Hepatocyte (in vitro differentiated cells): ENCODE measurements around the gene BEST1. TPM values are rescaled to one million over a fixed set of nuclear protein-coding genes. Genes with fewer than 3 reads are reported as not detected.

ENCODE experiments used
- DNase-seq: peaks from one replicate; pipeline ENCODE4 v3.0.0-alpha.2; 2016; ENCODE audit warnings: low spot score
- H2AFZ ChIP-seq: fragments of 200-600 bp; sonication (generic); 2 replicates; pipeline ENCODE4 v1.6.0; 2016; ENCODE audit warnings: antibody characterized with exemption, mild to moderate bottlenecking
- H3K27ac ChIP-seq: fragments of 200-600 bp; sonication (generic); 2 replicates; pipeline ENCODE4 v1.5.1; 2016; ENCODE audit warnings: mild to moderate bottlenecking
- H3K27me3 ChIP-seq: fragments of 200-600 bp; sonication (generic); 2 replicates; pipeline ENCODE4 v1.6.1; 2016
- H3K36me3 ChIP-seq: fragments of 200-600 bp; sonication (generic); replicated peaks from 2 replicates; pipeline ENCODE4 v1.5.1; 2016; ENCODE audit warnings: low read depth; ENCODE audit not compliant: insufficient read depth
- H3K4me1 ChIP-seq: fragments of 200-600 bp; sonication (generic); 2 replicates; pipeline ENCODE4 v1.5.1; 2016; ENCODE audit warnings: mild to moderate bottlenecking, moderate library complexity; ENCODE audit not compliant: insufficient read depth
- H3K4me2 ChIP-seq: fragments of 200-600 bp; sonication (generic); 2 replicates; pipeline ENCODE4 v1.6.0; 2016
- H3K4me3 ChIP-seq: fragments of 200-600 bp; sonication (generic); 2 replicates; pipeline ENCODE4 v1.5.1; 2016; ENCODE audit warnings: mild to moderate bottlenecking
- H3K79me2 ChIP-seq: fragments of 200-600 bp; sonication (generic); 2 replicates; pipeline ENCODE4 v1.6.0; 2017; ENCODE audit warnings: mild to moderate bottlenecking
- H3K9me2 ChIP-seq: fragments of 200-600 bp; sonication (generic); replicated peaks from 2 replicates; pipeline ENCODE4 v1.6.0; 2017; ENCODE audit warnings: mild to moderate bottlenecking; ENCODE audit not compliant: insufficient read depth
- H3K9me3 ChIP-seq: fragments of 200-600 bp; sonication (generic); 2 replicates; pipeline ENCODE4 v1.5.1; 2016; ENCODE audit warnings: low read depth, mild to moderate bottlenecking
- H4K20me1 ChIP-seq: fragments of 200-600 bp; sonication (generic); 2 replicates; pipeline ENCODE4 v1.6.0; 2016; ENCODE audit warnings: mild to moderate bottlenecking; ENCODE audit not compliant: insufficient read depth, poor library complexity, severe bottlenecking
- CTCF ChIP-seq: fragments of 200-600 bp; sonication (generic); IDR thresholded peaks from 2 replicates; pipeline ENCODE4 v1.5.1; 2016; ENCODE audit warnings: antibody characterized with exemption, mild to moderate bottlenecking; ENCODE audit not compliant: poor library complexity
- EZH2 ChIP-seq: fragments of 200-600 bp; sonication (generic); IDR thresholded peaks from 2 replicates; pipeline ENCODE4 v1.6.1; 2016; ENCODE audit warnings: antibody characterized with exemption, mild to moderate bottlenecking, borderline replicate concordance
- EZH2phosphoT487 ChIP-seq: fragments of 200-600 bp; sonication (generic); IDR thresholded peaks from one replicate; pipeline ENCODE4 v1.6.1; 2018; ENCODE audit warnings: antibody characterized with exemption, mild to moderate bottlenecking, low read depth, moderate library complexity; ENCODE audit not compliant: unreplicated experiment, severe bottlenecking
- WGBS: methylation state at CpG from one replicate; pipeline ENCODE4 v1.1.6; 2016; ENCODE audit warnings: low lambda C conversion rate; ENCODE audit errors: missing lambda C conversion rate; 5-methylcytosine and 5-hydroxymethylcytosine counted together
- polyA plus RNA-seq: library from polyadenylated mRNA; unstranded; fragments of >200 nt; fragmentation: Nextera tagmentation; extraction: Ambion mirVana; gene quantifications from 2 replicates; pipeline ENCODE4 v1.2.1, GENCODE V29; 2016
- total RNA-seq: library from RNA; depleted of rRNA; stranded (reverse); fragments of >200 nt; gene quantifications from 2 replicates; pipeline ENCODE4 v1.2.3, GENCODE V29; 2014

BEST1 gene
- total and polyA plus RNA-seq, 2 experiments from 2014 or later, result 3.5 to 5.7 TPM

- H3K79me2 ChIP-seq, result no peaks in the 10 kb centered on the region
- no peak for DNase-seq
- TF ChIP-seq EZH2phosphoT487, result no peak
- TF ChIP-seq CTCF, result no peak
- TF ChIP-seq EZH2, result no peak
- H2AFZ ChIP-seq, result no peak overlapping the region
- no peaks in the 10 kb centered on the region for H3K9me2 ChIP-seq
- H3K27me3 ChIP-seq, result no peaks in the 10 kb centered on the region
- H3K4me2 ChIP-seq, result no peak overlapping the region
- H3K4me3 ChIP-seq, result no peak overlapping the region
- H3K27ac ChIP-seq, result no peak overlapping the region
- no peaks in the 10 kb centered on the region for H3K9me3 ChIP-seq
- peaks cover 26% of the 10 kb centered on the region for H3K4me1 ChIP-seq
- WGBS, result 75% methylated on average over 2 of the region's 2 CpGs
- H4K20me1 ChIP-seq, result no peaks in the 10 kb centered on the region
- H3K36me3 ChIP-seq, result no peaks in the 10 kb centered on the region
Measured at GRCh38 chr11:61925736-61926135, 24.4 kb upstream of the BEST1 start.

GRCh38 chr11:61926235-61926634, 23.9 kb upstream of the BEST1 start:
- no peak for DNase-seq
- no peak overlapping the region for H3K4me2 ChIP-seq
- H3K79me2 ChIP-seq, result no peaks in the 10 kb centered on the region
- peaks cover 26% of the 10 kb centered on the region for H3K4me1 ChIP-seq
- 89% methylated on average over 3 of the region's 3 CpGs for WGBS
- no peak overlapping the region for H3K4me3 ChIP-seq
- H3K9me3 ChIP-seq, result no peaks in the 10 kb centered on the region
- H3K27me3 ChIP-seq, result no peaks in the 10 kb centered on the region
- H3K36me3 ChIP-seq, result no peaks in the 10 kb centered on the region
- no peaks in the 10 kb centered on the region for H3K9me2 ChIP-seq
- no peak overlapping the region for H2AFZ ChIP-seq
- no peak for TF ChIP-seq EZH2phosphoT487
- no peaks in the 10 kb centered on the region for H4K20me1 ChIP-seq
- no peak overlapping the region for H3K27ac ChIP-seq

- no peaks in the 10 kb centered on the region for H3K27me3 ChIP-seq
- WGBS, result 95% methylated on average over 1 of the region's 1 CpG
- no peak for TF ChIP-seq EZH2phosphoT487
- no peak for TF ChIP-seq CTCF
- no peak for TF ChIP-seq EZH2
- H3K9me2 ChIP-seq, result no peaks in the 10 kb centered on the region
- no peak overlapping the region for H3K27ac ChIP-seq
- H3K36me3 ChIP-seq, result no peaks in the 10 kb centered on the region
- DNase-seq, result no peak
- no peaks in the 10 kb centered on the region for H3K9me3 ChIP-seq
- no peak overlapping the region for H3K4me3 ChIP-seq
- peaks cover 20% of the 10 kb centered on the region for H3K4me1 ChIP-seq
- H3K4me2 ChIP-seq, result no peak overlapping the region
- H2AFZ ChIP-seq, result no peak overlapping the region
- H3K79me2 ChIP-seq, result no peaks in the 10 kb centered on the region
- H4K20me1 ChIP-seq, result no peaks in the 10 kb centered on the region
Measured at GRCh38 chr11:61927501-61927900, 22.6 kb upstream of the BEST1 start.

DNA sequence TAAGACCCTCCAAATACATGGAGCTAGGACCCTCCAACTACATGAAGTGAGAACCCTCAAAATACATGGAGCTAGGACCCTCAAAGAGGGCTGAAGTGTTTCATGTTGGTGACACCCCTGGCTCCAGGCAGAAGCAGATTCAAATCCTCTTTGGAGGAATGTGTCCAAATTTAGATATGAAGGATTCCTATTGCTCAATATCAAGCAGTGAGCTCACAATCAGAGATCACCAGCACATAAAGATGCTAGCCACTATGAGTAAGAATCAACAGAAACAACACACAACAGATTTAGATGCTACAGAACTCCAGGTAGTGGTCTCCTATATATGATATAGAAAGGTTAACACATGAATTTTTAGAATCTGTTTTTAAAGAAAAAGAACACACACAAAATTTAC, 21.5 kb upstream of the BEST1 start:
- TF ChIP-seq CTCF, result no peak
- TF ChIP-seq EZH2phosphoT487, result no peak
- no peak for TF ChIP-seq EZH2
- H4K20me1 ChIP-seq, result no peaks in the 10 kb centered on the region
- H3K4me3 ChIP-seq, result no peak overlapping the region
- H3K36me3 ChIP-seq, result no peaks in the 10 kb centered on the region
- H3K4me2 ChIP-seq, result no peak overlapping the region
- H3K27ac ChIP-seq, result no peak overlapping the region
- no peaks in the 10 kb centered on the region for H3K9me3 ChIP-seq
- H3K79me2 ChIP-seq, result no peaks in the 10 kb centered on the region
- no peak overlapping the region for H2AFZ ChIP-seq
- DNase-seq, result no peak
- H3K4me1 ChIP-seq, result peaks cover 9% of the 10 kb centered on the region
- H3K27me3 ChIP-seq, result no peaks in the 10 kb centered on the region
- H3K9me2 ChIP-seq, result no peaks in the 10 kb centered on the region
